ENCODE data around the gene RBFA. TPM values are rescaled to one million over a fixed set of nuclear protein-coding genes. Genes with fewer than 3 reads are reported as not detected.

Gene RBFA
- total RNA-seq, 2 experiments from 2014 or later, result 13.9 to 16.8 TPM

DNA sequence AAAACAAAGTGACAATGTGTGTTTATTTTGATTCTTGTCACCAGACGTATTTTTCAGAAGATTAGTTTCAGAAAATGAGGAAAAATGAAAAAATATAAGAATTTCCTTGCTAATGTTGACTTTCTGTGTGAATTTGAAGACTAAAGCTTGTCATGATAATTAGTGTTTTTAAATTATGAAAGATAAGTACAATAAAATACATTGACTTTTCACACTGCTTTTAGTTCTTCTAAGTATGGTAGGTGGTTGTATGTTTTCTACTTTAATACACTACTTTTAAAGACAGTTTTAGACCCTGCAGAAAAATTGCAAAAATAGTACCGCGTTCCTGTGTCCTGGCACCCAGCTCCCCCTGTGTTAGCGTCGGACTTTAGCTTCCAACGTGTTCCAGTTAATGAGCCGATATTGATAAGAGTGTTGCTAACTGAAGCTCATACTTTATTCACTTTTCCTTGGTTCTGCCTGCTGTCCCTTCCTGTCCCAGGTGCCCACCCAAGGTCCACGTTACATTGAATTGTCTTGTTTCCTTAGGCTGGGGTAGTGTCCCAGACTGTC, 695 bp downstream of the RBFA start:
- ChIA-PET CTCF (interaction anchor here (0.7 to 2.0 kb wide), 6 partner anchors 10 to 354 kb away, joined by 3 to 4 read pairs (median 3); no protein-coding TSS in a partner anchor), POLR2A (interaction anchor here (1.4 to 4.9 kb wide), 4 partner anchors 47 to 355 kb away, joined by 4 to 33 read pairs (median 10); partner anchors contain the start of genes ADNP2, CTDP1, SLC66A2 and TXNL4A)
- peaks cover 28% of the 10 kb centered on the region for H3K4me1 Mint-ChIP-seq
- H3K36me3 Mint-ChIP-seq (ENCODE audit: low read depth), result peaks cover 11% of the 10 kb centered on the region
- no peak for DNase-seq
- H3K9me3 Mint-ChIP-seq, result no peaks in the 10 kb centered on the region
- H3K27me3 Mint-ChIP-seq, result no peaks in the 10 kb centered on the region
- peak overlapping the region; percentile 82 for H3K27ac Mint-ChIP-seq
- peak overlapping the region; percentile 83 for H3K4me3 Mint-ChIP-seq

DNA sequence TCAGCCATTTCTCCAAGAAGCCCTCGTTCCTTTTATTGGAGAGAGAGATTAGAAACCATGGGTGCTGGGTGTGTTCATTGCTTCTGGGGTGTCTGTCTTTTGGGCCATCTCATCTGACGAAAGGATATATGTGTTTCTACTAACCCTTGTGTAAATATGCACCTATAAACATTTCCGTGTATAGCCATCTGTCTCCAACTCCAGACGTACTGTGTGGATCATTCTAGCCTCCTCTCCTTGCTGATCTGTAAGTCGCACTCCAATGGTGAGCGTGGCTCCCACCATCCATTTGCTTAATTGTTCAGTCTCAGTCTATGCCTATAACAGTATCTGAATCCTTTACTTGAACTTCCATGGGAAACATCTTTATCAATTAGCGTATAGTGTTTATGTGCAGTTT, 1.8 kb downstream of the RBFA start:
- Mint-ChIP-seq H3K4me1 (peaks cover 28% of the 10 kb centered on the region), H3K4me3 (peak overlapping the region; percentile 3), H3K27me3 (no peaks in the 10 kb centered on the region), H3K9me3 (no peaks in the 10 kb centered on the region), H3K27ac (no peak overlapping the region), H3K36me3 (ENCODE audit: low read depth) (peaks cover 19% of the 10 kb centered on the region)
- no peak for DNase-seq
- ChIA-PET POLR2A (interaction anchor here (1.4 kb wide), 1 partner anchor 73 kb away, joined by 4 read pairs; the partner anchor contains the start of gene ADNP2), CTCF (no interaction called here)

DNA sequence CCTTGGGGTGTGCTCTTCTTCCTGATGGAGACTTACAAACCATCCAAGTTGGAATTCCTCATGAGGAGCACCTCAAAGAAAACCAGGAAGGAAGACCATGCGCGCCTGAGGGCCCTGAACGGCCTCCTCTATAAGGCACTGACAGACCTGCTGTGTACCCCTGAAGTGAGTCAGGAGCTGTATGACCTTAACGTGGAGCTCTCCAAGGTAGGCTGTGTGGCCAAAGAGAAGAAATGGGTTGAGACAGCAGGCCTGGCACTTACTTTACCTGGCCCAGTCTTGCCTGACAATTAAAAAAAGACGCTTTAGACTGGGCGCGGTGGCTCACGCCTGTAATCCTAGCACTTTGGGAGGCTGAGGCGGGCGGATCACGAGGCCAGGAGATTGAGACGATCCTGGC, 3.1 kb downstream of the RBFA start:
- Mint-ChIP-seq H3K4me3 (no peak overlapping the region), H3K27ac (no peak overlapping the region), H3K4me1 (peaks cover 32% of the 10 kb centered on the region), H3K27me3 (no peaks in the 10 kb centered on the region), H3K9me3 (no peaks in the 10 kb centered on the region), H3K36me3 (ENCODE audit: low read depth) (peaks cover 24% of the 10 kb centered on the region)
- POLR2A ChIA-PET, result no interaction called here
- CTCF ChIA-PET, result no interaction called here
- no peak for DNase-seq

DNA sequence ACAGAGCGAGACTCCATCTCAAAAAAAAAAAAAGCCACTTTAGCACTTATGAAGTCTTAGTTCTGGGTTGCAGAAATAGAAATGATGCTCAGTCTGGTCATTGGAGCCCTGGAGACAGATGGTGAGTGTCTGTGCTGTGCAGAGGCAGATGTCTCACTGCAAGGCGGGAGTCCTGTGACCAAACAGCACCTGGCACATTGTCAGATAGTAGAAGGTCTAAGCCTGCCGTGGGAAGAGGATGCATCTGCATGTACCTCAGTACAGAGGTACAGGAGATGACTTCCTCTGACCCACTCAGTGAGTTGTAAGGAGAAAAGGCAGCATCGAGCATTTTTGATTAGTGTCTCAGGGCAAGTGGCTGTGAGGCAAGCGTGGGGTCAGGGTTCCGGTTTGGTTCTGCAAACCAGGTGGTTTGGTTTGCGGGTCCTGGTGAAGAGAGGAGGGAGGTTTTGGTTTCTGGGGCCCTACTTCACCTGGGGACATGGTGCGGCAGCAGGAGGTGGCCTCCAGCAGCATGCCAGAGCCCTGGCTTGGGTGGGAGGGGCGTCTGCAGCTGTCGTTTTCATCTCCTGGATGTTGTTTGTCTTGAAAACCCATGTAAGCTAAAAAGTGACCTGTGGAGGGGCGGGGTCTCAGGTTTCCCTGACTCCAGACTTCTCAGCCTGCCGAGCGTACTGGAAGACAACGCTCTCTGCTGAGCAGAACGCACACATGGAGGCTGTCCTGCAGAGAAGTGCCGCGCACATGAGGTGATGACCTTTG, 3.8 kb downstream of the RBFA start:
- H3K9me3 Mint-ChIP-seq, result no peaks in the 10 kb centered on the region
- no peak for DNase-seq
- H3K27me3 Mint-ChIP-seq, result no peaks in the 10 kb centered on the region
- POLR2A ChIA-PET, result no interaction called here
- H3K4me1 Mint-ChIP-seq, result peaks cover 26% of the 10 kb centered on the region
- H3K4me3 Mint-ChIP-seq, result no peak overlapping the region
- no peak overlapping the region for H3K27ac Mint-ChIP-seq
- peaks cover 28% of the 10 kb centered on the region for H3K36me3 Mint-ChIP-seq (ENCODE audit: low read depth)
- CTCF ChIA-PET, result no interaction called here

DNA sequence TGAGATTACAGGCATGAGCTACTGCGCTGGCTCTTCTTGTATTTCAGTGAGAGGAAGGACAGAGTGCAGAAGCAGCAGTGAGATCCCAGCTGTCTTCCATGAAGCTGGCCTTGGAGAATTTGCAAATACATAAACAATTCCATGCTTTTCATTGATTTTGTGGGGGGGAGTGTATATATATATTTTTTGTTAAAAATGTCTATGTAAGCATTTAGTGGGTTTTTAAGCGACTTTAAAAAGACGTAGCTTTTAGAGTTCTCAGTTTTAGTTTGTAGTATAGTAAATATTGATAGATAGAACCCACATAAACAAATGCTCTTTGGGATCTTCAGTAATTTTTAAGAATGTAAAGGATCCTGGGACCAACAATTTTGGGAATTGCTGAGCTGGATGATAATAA, 6.3 kb downstream of the RBFA start:
- Mint-ChIP-seq H3K36me3 (ENCODE audit: low read depth) (peaks cover 39% of the 10 kb centered on the region), H3K4me1 (peaks cover 11% of the 10 kb centered on the region), H3K4me3 (no peak overlapping the region), H3K27ac (no peak overlapping the region), H3K27me3 (no peaks in the 10 kb centered on the region), H3K9me3 (no peaks in the 10 kb centered on the region)
- no peak for DNase-seq
- ChIA-PET CTCF (no interaction called here), POLR2A (no interaction called here)

DNA sequence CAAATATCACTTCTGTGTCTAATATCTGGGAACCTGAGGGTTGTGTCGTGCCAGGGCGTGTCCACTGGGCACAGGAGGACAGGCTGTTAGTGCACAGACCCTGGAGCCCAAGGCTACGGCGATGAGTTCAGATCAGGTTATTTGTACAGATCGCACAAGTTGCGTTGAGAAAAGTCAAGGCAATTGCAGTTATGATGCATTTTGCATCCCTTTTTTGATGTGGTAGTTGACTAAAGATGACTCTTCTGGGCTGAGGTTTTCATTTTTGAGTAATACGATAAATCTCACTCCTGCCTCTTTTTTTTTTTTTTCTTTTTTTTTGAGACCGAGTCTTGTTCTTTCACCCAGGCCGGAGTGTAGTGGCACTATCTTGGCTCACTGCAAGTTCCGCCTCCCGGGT, 7.2 kb downstream of the RBFA start:
- Mint-ChIP-seq H3K4me1 (peaks cover 4% of the 10 kb centered on the region), H3K27me3 (no peaks in the 10 kb centered on the region), H3K4me3 (no peak overlapping the region), H3K27ac (no peak overlapping the region), H3K36me3 (ENCODE audit: low read depth) (peaks cover 43% of the 10 kb centered on the region), H3K9me3 (no peaks in the 10 kb centered on the region)
- CTCF ChIA-PET, result no interaction called here
- POLR2A ChIA-PET, result no interaction called here
- DNase-seq, result no peak

DNA sequence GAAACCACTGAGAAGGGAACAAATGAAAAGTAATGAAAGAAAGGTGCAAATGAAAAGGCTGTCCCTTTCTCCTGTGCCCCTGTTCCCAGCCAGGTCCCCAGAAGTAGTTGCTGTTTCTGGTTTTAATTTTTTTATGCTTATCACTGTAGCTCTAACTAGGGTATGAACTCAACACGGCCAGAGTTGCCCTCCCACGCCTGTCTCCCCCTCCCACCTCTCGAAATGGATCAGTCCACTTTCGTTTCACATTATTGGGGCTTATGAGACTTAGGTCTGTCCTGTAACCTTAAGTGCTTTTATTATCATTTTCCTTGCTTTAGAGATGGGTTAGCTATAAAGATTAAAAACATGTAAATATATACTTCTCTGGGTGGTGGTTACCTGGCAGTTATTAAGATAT, 8.6 kb downstream of the RBFA start:
- Mint-ChIP-seq H3K27ac (no peak overlapping the region), H3K4me1 (peaks cover 4% of the 10 kb centered on the region), H3K27me3 (no peaks in the 10 kb centered on the region), H3K4me3 (no peak overlapping the region), H3K9me3 (no peaks in the 10 kb centered on the region), H3K36me3 (ENCODE audit: low read depth) (peaks cover 43% of the 10 kb centered on the region)
- CTCF ChIA-PET, result interaction anchor here (0.8 kb wide), 1 partner anchor 17 kb away, joined by 3 read pairs; no protein-coding TSS in a partner anchor
- POLR2A ChIA-PET, result no interaction called here
- DNase-seq, result no peak

DNA sequence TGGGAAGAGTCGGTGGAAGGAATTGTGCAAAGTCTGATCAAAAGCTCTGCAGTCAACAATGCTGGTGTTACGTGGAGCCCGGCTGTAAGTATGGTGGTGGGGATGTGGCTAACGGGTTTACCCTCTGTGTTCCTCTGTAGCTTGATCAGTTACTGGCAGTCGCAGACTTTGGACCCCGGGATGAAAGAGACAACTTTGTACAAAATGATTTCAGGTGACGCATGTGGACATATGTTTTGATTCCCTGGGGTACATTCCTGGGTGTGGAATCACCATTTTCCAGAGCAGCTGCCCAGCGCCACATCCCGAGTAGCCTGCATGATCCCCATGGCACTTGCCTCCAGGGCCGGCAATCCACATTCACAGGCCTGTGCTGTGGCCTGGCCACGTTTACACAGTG, 9.8 kb downstream of the RBFA start:
- no peak for DNase-seq
- Mint-ChIP-seq H3K27me3 (no peaks in the 10 kb centered on the region), H3K4me3 (no peak overlapping the region), H3K4me1 (peaks cover 4% of the 10 kb centered on the region), H3K36me3 (ENCODE audit: low read depth) (peaks cover 37% of the 10 kb centered on the region), H3K27ac (no peak overlapping the region), H3K9me3 (no peaks in the 10 kb centered on the region)
- CTCF ChIA-PET, result no interaction called here
- POLR2A ChIA-PET, result no interaction called here

DNA sequence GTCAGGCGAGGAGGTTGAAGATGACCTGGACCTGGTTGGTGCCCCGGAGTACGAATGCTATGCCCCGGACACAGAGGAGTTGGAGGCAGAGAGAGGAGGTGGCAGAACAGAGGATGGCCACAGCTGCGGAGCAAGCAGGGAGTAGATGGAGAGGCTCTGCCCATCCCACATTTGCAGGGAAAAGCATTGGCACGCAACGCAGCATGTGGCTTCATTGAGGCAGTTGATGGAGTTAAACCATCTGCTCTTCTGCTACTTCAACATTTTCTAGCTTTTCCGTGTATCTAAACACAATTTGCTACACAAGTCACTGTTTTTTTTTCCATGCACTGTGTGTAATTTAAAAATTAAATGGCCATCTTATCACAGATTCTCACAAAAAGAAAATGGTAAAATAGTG, 11.8 kb downstream of the RBFA start:
- POLR2A ChIA-PET, result no interaction called here
- no peaks in the 10 kb centered on the region for H3K27me3 Mint-ChIP-seq
- CTCF ChIA-PET, result interaction anchor here (0.7 kb wide), 1 partner anchor 20 kb away, joined by 3 read pairs; no protein-coding TSS in a partner anchor
- peaks cover 4% of the 10 kb centered on the region for H3K4me1 Mint-ChIP-seq
- H3K36me3 Mint-ChIP-seq (ENCODE audit: low read depth), result peaks cover 30% of the 10 kb centered on the region
- H3K4me3 Mint-ChIP-seq, result no peak overlapping the region
- H3K9me3 Mint-ChIP-seq, result peaks cover 2% of the 10 kb centered on the region
- no peak for DNase-seq
- no peak overlapping the region for H3K27ac Mint-ChIP-seq

DNA sequence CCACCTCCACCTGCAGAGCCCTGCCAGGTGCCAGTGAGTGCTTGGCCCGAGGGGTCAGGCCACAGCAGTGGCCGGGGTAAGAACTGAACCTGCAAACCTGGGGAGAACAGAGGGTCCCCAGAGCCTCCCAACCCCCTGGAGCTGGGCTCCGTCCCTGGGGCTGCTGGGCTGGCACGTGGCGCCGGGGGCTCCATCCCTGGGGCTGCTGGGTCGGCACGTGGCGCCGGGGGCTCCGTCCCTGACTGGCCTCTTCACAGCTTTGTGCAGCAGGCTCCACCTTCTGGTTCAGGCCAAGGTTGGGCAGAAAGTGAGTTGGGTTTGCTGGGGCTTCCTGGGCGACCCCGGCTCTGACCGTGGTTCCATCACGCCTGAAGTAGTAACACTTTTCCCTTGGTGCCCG, 12.2 kb downstream of the RBFA start:
- DNase-seq, result no peak
- Mint-ChIP-seq H3K4me1 (peaks cover under 1% of the 10 kb centered on the region), H3K4me3 (no peak overlapping the region), H3K36me3 (ENCODE audit: low read depth) (peaks cover 30% of the 10 kb centered on the region), H3K27ac (no peak overlapping the region), H3K9me3 (peaks cover 6% of the 10 kb centered on the region), H3K27me3 (no peaks in the 10 kb centered on the region)
- POLR2A ChIA-PET, result no interaction called here
- CTCF ChIA-PET, result interaction anchor here (0.7 kb wide), 1 partner anchor 20 kb away, joined by 3 read pairs; no protein-coding TSS in a partner anchor

DNA sequence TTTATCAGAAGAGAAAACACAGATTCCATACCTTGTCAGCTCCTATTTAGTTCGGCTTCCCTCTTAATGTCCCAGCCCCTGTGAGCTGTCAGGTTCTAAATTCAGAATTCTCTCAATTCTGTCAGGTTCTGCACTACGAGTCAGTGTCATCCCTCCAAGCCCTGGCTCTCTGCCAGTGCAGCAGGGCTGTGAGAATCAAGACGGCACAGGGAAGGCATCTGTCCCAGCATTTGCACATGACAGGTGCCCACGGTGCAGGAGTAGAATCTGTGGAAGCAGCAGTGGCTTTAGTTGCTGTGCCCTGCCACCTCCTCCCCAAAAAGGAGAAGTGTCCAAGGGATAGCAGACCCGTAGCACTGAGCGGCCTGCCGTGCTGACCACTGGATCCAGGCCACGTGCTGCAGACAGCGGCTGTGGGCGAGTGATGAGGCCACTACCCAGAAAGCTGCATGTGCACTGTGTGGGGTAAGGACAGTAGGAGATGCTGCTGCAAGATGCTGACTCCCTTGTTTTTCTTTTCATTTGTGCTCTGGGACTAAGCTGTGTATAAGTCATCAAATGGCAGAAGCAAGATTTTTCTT, 12.8 kb downstream of the RBFA start:
- Mint-ChIP-seq H3K4me3 (no peak overlapping the region), H3K27me3 (no peaks in the 10 kb centered on the region), H3K4me1 (no peaks in the 10 kb centered on the region), H3K27ac (no peak overlapping the region), H3K9me3 (peaks cover 10% of the 10 kb centered on the region), H3K36me3 (ENCODE audit: low read depth) (peaks cover 32% of the 10 kb centered on the region)
- ChIA-PET CTCF (no interaction called here), POLR2A (no interaction called here)
- no peak for DNase-seq

DNA sequence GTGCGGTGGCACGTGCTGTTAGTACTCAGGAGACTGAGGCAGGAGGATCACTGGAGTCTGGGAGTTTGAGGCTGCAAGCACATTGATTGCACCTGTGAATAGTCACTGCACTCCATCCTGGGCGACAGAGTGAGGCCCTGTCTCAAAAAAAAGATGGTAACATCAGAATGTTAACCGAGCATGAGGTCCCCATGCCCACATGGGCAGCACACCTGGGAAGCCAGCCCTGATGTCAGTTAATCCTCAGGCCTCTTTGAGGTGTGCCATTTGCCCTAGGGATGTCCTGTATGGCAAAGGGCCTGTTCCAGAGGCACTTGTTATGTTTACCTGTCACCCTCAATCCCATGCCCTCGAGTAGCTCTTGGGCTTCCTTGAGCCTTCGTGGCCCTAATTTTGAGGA, 16.6 kb downstream of the RBFA start:
- POLR2A ChIA-PET, result no interaction called here
- no peak overlapping the region for H3K27ac Mint-ChIP-seq
- H3K4me3 Mint-ChIP-seq, result no peak overlapping the region
- DNase-seq, result no peak
- no peaks in the 10 kb centered on the region for H3K27me3 Mint-ChIP-seq
- peaks cover 15% of the 10 kb centered on the region for H3K36me3 Mint-ChIP-seq (ENCODE audit: low read depth)
- peaks cover 22% of the 10 kb centered on the region for H3K9me3 Mint-ChIP-seq
- CTCF ChIA-PET, result no interaction called here
- H3K4me1 Mint-ChIP-seq, result no peaks in the 10 kb centered on the region

DNA sequence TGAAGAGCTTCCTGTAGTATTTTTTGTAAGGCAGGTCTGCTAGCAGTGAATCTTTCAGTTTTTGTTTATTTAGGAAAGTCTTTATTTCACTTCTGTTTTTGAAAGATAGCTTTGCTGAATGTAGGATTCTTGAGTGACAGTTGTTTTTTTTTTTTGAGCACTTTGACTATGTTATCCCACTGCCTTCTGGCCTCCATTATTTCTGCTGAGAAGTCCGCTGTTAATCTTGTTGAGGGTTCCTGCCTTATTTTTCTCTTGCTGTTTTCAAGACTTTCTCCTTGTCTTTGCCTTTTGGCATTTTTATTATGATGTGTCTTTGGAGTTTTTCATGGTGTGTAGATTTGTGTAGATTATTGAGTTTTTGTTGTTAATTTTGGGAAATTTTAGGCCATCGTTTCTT, 21.9 kb downstream of the RBFA start:
- H3K4me1 Mint-ChIP-seq, result no peaks in the 10 kb centered on the region
- peaks cover 10% of the 10 kb centered on the region for H3K36me3 Mint-ChIP-seq (ENCODE audit: low read depth)
- H3K9me3 Mint-ChIP-seq, result peaks cover 42% of the 10 kb centered on the region
- DNase-seq, result no peak
- H3K4me3 Mint-ChIP-seq, result no peak overlapping the region
- POLR2A ChIA-PET, result no interaction called here
- CTCF ChIA-PET, result no interaction called here
- no peak overlapping the region for H3K27ac Mint-ChIP-seq
- H3K27me3 Mint-ChIP-seq, result no peaks in the 10 kb centered on the region

DNA sequence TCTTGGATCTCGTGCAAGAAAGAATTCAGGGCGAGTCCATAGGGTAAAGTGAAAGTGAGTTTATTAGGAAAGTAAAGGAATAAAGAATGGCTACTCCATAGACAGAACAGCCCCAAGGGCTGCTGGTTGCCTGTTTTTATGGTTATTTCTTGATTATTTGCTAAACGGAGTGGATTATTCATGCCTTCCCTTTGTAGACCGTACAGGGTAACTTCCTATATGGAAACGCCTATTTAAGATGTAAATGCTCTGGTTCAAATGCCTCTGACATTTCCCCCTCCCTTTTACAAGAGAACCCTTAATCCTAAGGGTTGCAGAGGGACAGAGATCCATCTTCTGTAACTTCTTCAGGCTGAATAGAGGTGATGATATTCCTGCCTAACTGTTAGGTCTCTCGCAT, 25.7 kb downstream of the RBFA start:
- CTCF ChIA-PET, result no interaction called here
- H3K9me3 Mint-ChIP-seq, result peaks cover 31% of the 10 kb centered on the region
- no peak for DNase-seq
- H3K36me3 Mint-ChIP-seq (ENCODE audit: low read depth), result peaks cover 4% of the 10 kb centered on the region
- POLR2A ChIA-PET, result no interaction called here
- H3K4me3 Mint-ChIP-seq, result no peak overlapping the region
- no peaks in the 10 kb centered on the region for H3K27me3 Mint-ChIP-seq
- no peaks in the 10 kb centered on the region for H3K4me1 Mint-ChIP-seq
- H3K27ac Mint-ChIP-seq, result no peak overlapping the region
